Sigmoid colon (tissue), 7 donors: ENCODE results near the gene TFR2. TPM values are rescaled to one million over a fixed set of nuclear protein-coding genes. Genes with fewer than 3 reads are reported as not detected.

Experiments
- DNase-seq: peaks from one replicate; pipeline ENCODE4 v3.0.0-alpha.2; 2019
- H3K27ac ChIP-seq, 4 donors: fragments of 200-600 bp; sonication (generic); one replicate each; pipeline ENCODE4 v1.5.1; 2016 to 2019; ENCODE audit warnings: mild to moderate bottlenecking in 1 of 4
- H3K27me3 ChIP-seq, 3 donors: fragments of 200-600 bp; sonication (generic); one replicate each; pipeline ENCODE4 v1.5.1; 2019; ENCODE audit warnings: mild to moderate bottlenecking in 1 of 3
- H3K36me3 ChIP-seq, 4 donors: fragments of 200-600 bp; sonication (generic); one replicate each; pipeline ENCODE4 v1.5.1; 2016 to 2019
- H3K4me1 ChIP-seq, 4 donors: fragments of 200-600 bp; sonication (generic); one replicate each; pipeline ENCODE4 v1.5.1; 2017 to 2019
- H3K4me3 ChIP-seq, 4 donors: fragments of 200-600 bp; sonication (generic); one replicate each; pipeline ENCODE4 v1.5.1; 2017 to 2019; ENCODE audit warnings: mild to moderate bottlenecking in 2 of 4, moderate library complexity in 1 of 4
- H3K9me3 ChIP-seq, 4 donors: fragments of 200-600 bp in 3 of 4; sonication (generic) in 3 of 4; one replicate each; pipeline versions ENCODE4 v1.5.1 to v1.6.1; 2013 to 2019
- CTCF ChIP-seq, 4 experiments: fragments of 450-650 bp in 3 of 4; fragments of 200-600 bp in 1 of 4; IDR thresholded peaks; one replicate each; pipeline ENCODE4 v1.5.1; 2016 to 2019; ENCODE audit warnings: antibody characterized with exemption in 4 of 4, mild to moderate bottlenecking in 3 of 4, moderate library complexity in 2 of 4
- EP300 ChIP-seq, 4 donors: sonication (generic); formaldehyde crosslinking; IDR thresholded peaks; one replicate each; pipeline ENCODE4 v1.6.1; 2017; ENCODE audit warnings: antibody characterized with exemption in 4 of 4
- POLR2A ChIP-seq, 2 donors: fragments of 450-650 bp; IDR thresholded peaks; one replicate each; pipeline ENCODE4 v1.6.1; 2016; ENCODE audit warnings: antibody characterized with exemption in 2 of 2, mild to moderate bottlenecking in 2 of 2, moderate library complexity in 2 of 2
- POLR2AphosphoS5 ChIP-seq, 4 donors: sonication (generic); formaldehyde crosslinking; IDR thresholded peaks; one replicate each; pipeline ENCODE4 v1.6.1; 2017; ENCODE audit warnings: antibody characterized with exemption in 4 of 4
- WGBS, 2 donors: extraction: QIAGEN DNeasy Blood & Tissue Kit; methylation state at CpG; one replicate each; pipeline ENCODE4 v1.1.7; 2013; 5-methylcytosine and 5-hydroxymethylcytosine counted together
- intact Hi-C: fragments of 100-400 bp; cut with DNase I; formaldehyde crosslinking; loops from one replicate; pipeline ENCODE4 v1.15.1; 2023
- polyA plus RNA-seq, 3 donors: library from polyadenylated mRNA; stranded (reverse); fragments of 200-250 nt; gene quantifications; one replicate each; pipeline ENCODE4 v1.2.3, GENCODE V29; 2013
- total RNA-seq, 4 donors: library from RNA; depleted of rRNA; stranded (reverse); fragments of >200 nt; gene quantifications; one replicate each; pipeline ENCODE4 v1.1.0, GENCODE V29; 2016
- donor health status: healthy with polysubstance abuse.
- donor health status: Bipolar disorder and iron deficiency.
- donor health status: healthy.

Gene TFR2
- total and polyA plus RNA-seq, 7 donors = 0.71 to 2.2 TPM; not detected in 5

GRCh38 chr7:100577103-100577502, 64.2 kb downstream of the TFR2 start:
- intact Hi-C loops = no loop called here
- WGBS, 2 donors = 95% methylated on average over 24 of the region's 24 CpGs
- no peak overlapping the region for H3K27ac ChIP-seq
- TF ChIP-seq EP300 (IDR thresholded peaks at IDR 0.05) (no peak), CTCF (IDR thresholded peaks at IDR 0.05) (no peak), POLR2A (IDR thresholded peaks at IDR 0.05) (no peak), POLR2AphosphoS5 (IDR thresholded peaks at IDR 0.05) (no peak)
- H3K9me3 ChIP-seq = no peaks in the 10 kb centered on the region
- no peaks in the 10 kb centered on the region for H3K4me1 ChIP-seq
- H3K4me3 ChIP-seq = no peak overlapping the region
- peaks cover 46 to 86% (median 71%) of the 10 kb centered on the region in 4 donors for H3K36me3 ChIP-seq
- H3K27me3 ChIP-seq = peaks cover 0 to 31% (median 0%) of the 10 kb centered on the region in 3 donors
- peak; percentile 54 for DNase-seq

- Histone ChIP-seq H3K27me3 (peaks cover 0 to 36% (median 0%) of the 10 kb centered on the region in 3 donors), H3K36me3 (peaks cover 40 to 80% (median 65%) of the 10 kb centered on the region in 4 donors)
- no peak for TF ChIP-seq EP300 (IDR thresholded peaks at IDR 0.05)
- TF ChIP-seq POLR2AphosphoS5 (IDR thresholded peaks at IDR 0.05) = no peak
- TF ChIP-seq POLR2A (IDR thresholded peaks at IDR 0.05) = no peak
- TF ChIP-seq CTCF (IDR thresholded peaks at IDR 0.05) = no peak
Observed at GRCh38 chr7:100576384-100576993, 64.9 kb downstream of the TFR2 start.

GRCh38 chr7:100575746-100576383, 65.5 kb downstream of the TFR2 start:
- 91 to 92% methylated on average over 17 of the region's 17 CpGs for WGBS, 2 donors
- TF ChIP-seq POLR2AphosphoS5 (IDR thresholded peaks at IDR 0.05) (no peak), CTCF (IDR thresholded peaks at IDR 0.05) (no peak), POLR2A (IDR thresholded peaks at IDR 0.05) (no peak), EP300 (IDR thresholded peaks at IDR 0.05) (no peak)
- no peaks in the 10 kb centered on the region for H3K9me3 ChIP-seq
- H3K4me3 ChIP-seq = no peak overlapping the region
- H3K36me3 ChIP-seq = peaks cover 34 to 74% (median 58%) of the 10 kb centered on the region in 4 donors
- intact Hi-C loops = no loop called here
- H3K27me3 ChIP-seq = peaks cover 0 to 42% (median 0%) of the 10 kb centered on the region in 3 donors
- no peak for DNase-seq
- H3K27ac ChIP-seq = no peak overlapping the region
- H3K4me1 ChIP-seq = no peaks in the 10 kb centered on the region

More at GRCh38 chr7:100576384-100576993, 64.9 kb downstream of the TFR2 start:
- WGBS, 2 donors = 94 to 96% methylated on average over 13 of the region's 13 CpGs
- no peak overlapping the region for H3K4me3 ChIP-seq
- H3K9me3 ChIP-seq = no peaks in the 10 kb centered on the region
- H3K27ac ChIP-seq = no peak overlapping the region
- intact Hi-C loops = no loop called here
- peak; percentile 61 for DNase-seq
- no peaks in the 10 kb centered on the region for H3K4me1 ChIP-seq

GRCh38 chr7:100575206-100575631, 66.1 kb downstream of the TFR2 start:
- peaks cover 0 to 47% (median 0%) of the 10 kb centered on the region in 3 donors for H3K27me3 ChIP-seq
- peaks cover 28 to 68% (median 56%) of the 10 kb centered on the region in 4 donors for H3K36me3 ChIP-seq
- 72 to 86% methylated on average over 14 of the region's 14 CpGs for whole genome bisulfite sequencing, 2 donors

More at GRCh38 chr7:100575206-100575631, 66.1 kb downstream of the TFR2 start:
- H3K4me1 ChIP-seq = peaks cover under 1 to 4% (median 4%) of the 10 kb centered on the region in 4 donors
- H3K27ac ChIP-seq = no peak overlapping the region
- H3K4me3 ChIP-seq = no peak overlapping the region
- TF ChIP-seq EP300 (IDR thresholded peaks at IDR 0.05) = no peak
- no peak for TF ChIP-seq CTCF (IDR thresholded peaks at IDR 0.05)
- TF ChIP-seq POLR2A (IDR thresholded peaks at IDR 0.05) = no peak
- no peak for TF ChIP-seq POLR2AphosphoS5 (IDR thresholded peaks at IDR 0.05)
- DNase-seq = no peak
- no peaks in the 10 kb centered on the region for H3K9me3 ChIP-seq
- intact Hi-C loops = no loop called here
